IMR-90 (cell line): Measurements from ENCODE around the gene HMGXB3. TPM values are rescaled to one million over a fixed set of nuclear protein-coding genes. Genes with fewer than 3 reads are reported as not detected.
A peak's percentile ranks its signal among the peaks of the same experiment; 100 is the strongest.

Source experiments
- ATAC-seq: fragments of 200-7000 bp; cut with Tn5 transposase; 2 replicates; pipeline ENCODE4 v1.9.1; 2020; ENCODE audit warnings: low read depth, mild to moderate bottlenecking, moderate library complexity
- BruUV-seq: library from RNA; stranded (reverse); fragments of 400-500 nt; replicated peaks from 2 replicates; lab custom pipeline; 2021; lab: Mats Ljungman, UMichigan
- CTCF ChIA-PET: fragments of 300-600 bp; formaldehyde crosslinking; extraction: SDS; loops from one replicate; lab custom pipeline; 2021; ENCODE audit warnings: antibody characterized with exemption; lab: Yijun Ruan, JAX
- POLR2A ChIA-PET: fragments of 300-600 bp; sonication (Branson Sonifier 250); formaldehyde crosslinking; loops from one replicate; lab custom pipeline; 2022; ENCODE audit warnings: antibody characterized with exemption; ENCODE audit not compliant: unreplicated experiment; lab: Charles Lee
- DNase-seq: peaks from one replicate; pipeline ENCODE4 v3.0.0; 2013
- H2AFZ ChIP-seq: replicated peaks from 2 replicates; pipeline ENCODE3; 2013; ENCODE audit warnings: low read length, mild to moderate bottlenecking; ENCODE audit not compliant: poor library complexity
- H2AK5ac ChIP-seq: 2 replicates; pipeline ENCODE4 v1.6.1; 2013; ENCODE audit warnings: low read depth, low read length, inconsistent platforms
- H2AK9ac ChIP-seq: replicated peaks from 2 replicates; pipeline ENCODE3; 2013; ENCODE audit warnings: mild to moderate bottlenecking, low read depth, low read length, moderate library complexity; ENCODE audit not compliant: poor library complexity
- H2BK120ac ChIP-seq: 2 replicates; pipeline ENCODE4 v1.6.1; 2013; ENCODE audit warnings: low read depth, low read length, inconsistent platforms
- H2BK15ac ChIP-seq: 3 replicates; pipeline ENCODE4 v1.6.1; 2013; ENCODE audit warnings: low read depth, low read length, inconsistent platforms
- H2BK20ac ChIP-seq: 2 replicates; pipeline ENCODE4 v1.6.1; 2013; ENCODE audit warnings: low read depth, mild to moderate bottlenecking, inconsistent platforms, low read length, moderate library complexity
- H2BK5ac ChIP-seq: 2 replicates; pipeline ENCODE4 v1.6.1; 2013; ENCODE audit warnings: mild to moderate bottlenecking, low read depth, low read length, inconsistent platforms; ENCODE audit not compliant: poor library complexity, severe bottlenecking
- H3K14ac ChIP-seq: replicated peaks from 2 replicates; pipeline ENCODE4 v1.6.1; 2013; ENCODE audit warnings: low read depth, low read length, inconsistent platforms
- H3K18ac ChIP-seq: 2 replicates; pipeline ENCODE4 v1.6.1; 2013; ENCODE audit warnings: low read depth, low read length, control low read depth
- H3K23ac ChIP-seq: 2 replicates; pipeline ENCODE4 v1.6.1; 2013; ENCODE audit warnings: low read depth, low read length, inconsistent platforms
- H3K27ac ChIP-seq: 2 replicates; pipeline ENCODE4 v1.5.1; 2013; ENCODE audit warnings: mild to moderate bottlenecking, control low read depth, low read length; ENCODE audit not compliant: insufficient read depth
- H3K27me3 ChIP-seq: 2 replicates; pipeline ENCODE4 v1.6.1; 2013; ENCODE audit warnings: low read length; ENCODE audit not compliant: control insufficient read depth, insufficient read depth
- H3K36me3 ChIP-seq: 2 replicates; pipeline ENCODE4 v1.6.1; 2013; ENCODE audit warnings: low read length, mixed read lengths; ENCODE audit not compliant: control insufficient read depth, insufficient read depth
- H3K4ac ChIP-seq: 2 replicates; pipeline ENCODE4 v1.6.1; 2013; ENCODE audit warnings: low read depth, low read length, inconsistent platforms
- H3K4me1 ChIP-seq: 2 replicates; pipeline ENCODE4 v1.6.1; 2013; ENCODE audit warnings: low read length, mixed read lengths; ENCODE audit not compliant: control insufficient read depth, insufficient read depth
- H3K4me2 ChIP-seq: 2 replicates; pipeline ENCODE4 v1.6.1; 2013; ENCODE audit warnings: low read depth, mild to moderate bottlenecking, control low read depth, low read length, moderate library complexity
- H3K4me3 ChIP-seq: 2 replicates; pipeline ENCODE4 v1.5.1; 2013; ENCODE audit warnings: low read depth, mild to moderate bottlenecking, control low read depth, low read length, moderate library complexity; ENCODE audit not compliant: insufficient read depth
- H3K56ac ChIP-seq: 2 replicates; pipeline ENCODE4 v1.6.1; 2013; ENCODE audit warnings: low read length, inconsistent platforms; ENCODE audit not compliant: insufficient read depth; ENCODE audit errors: extremely low read depth
- H3K79me1 ChIP-seq, 2 experiments: 2 replicates each; pipeline ENCODE4 v1.6.1; 2013; ENCODE audit warnings: low read length in 2 of 2, inconsistent platforms in 1 of 2, low read depth in 1 of 2
- H3K9ac ChIP-seq: 2 replicates; pipeline ENCODE4 v1.6.1; 2013; ENCODE audit warnings: low read depth, low read length, control low read depth
- H3K9me1 ChIP-seq: 2 replicates; pipeline ENCODE4 v1.6.1; 2013; ENCODE audit warnings: low read length, inconsistent platforms; ENCODE audit not compliant: insufficient read depth
- H3K9me3 ChIP-seq: 2 replicates; pipeline ENCODE4 v1.6.1; 2013; ENCODE audit warnings: low read length; ENCODE audit not compliant: control insufficient read depth, insufficient read depth
- H4K20me1 ChIP-seq: 2 replicates; pipeline ENCODE4 v1.6.1; 2013; ENCODE audit warnings: low read length, inconsistent platforms; ENCODE audit not compliant: insufficient read depth
- H4K5ac ChIP-seq: 2 replicates; pipeline ENCODE4 v1.6.1; 2013; ENCODE audit warnings: mild to moderate bottlenecking, low read depth, low read length, control low read depth
- H4K8ac ChIP-seq, 2 experiments: 2 replicates each; pipeline ENCODE4 v1.6.1; 2013; ENCODE audit warnings: low read depth in 2 of 2, low read length in 2 of 2, control low read depth in 1 of 2, inconsistent platforms in 1 of 2
- H4K91ac ChIP-seq: 2 replicates; pipeline ENCODE4 v1.6.1; 2013; ENCODE audit warnings: low read depth, low read length, inconsistent platforms; ENCODE audit not compliant: insufficient read depth
- BHLHE40 ChIP-seq: fragments of 150-350 bp; IDR thresholded peaks from 2 replicates; pipeline ENCODE4 v1.6.1; 2016; ENCODE audit warnings: mild to moderate bottlenecking, low read depth, low read length
- CHD1 ChIP-seq: IDR thresholded peaks from 2 replicates; pipeline ENCODE4 v1.6.1; 2012; ENCODE audit warnings: low read depth, low read length, improper control_type of control experiment
- FOS ChIP-seq: fragments of 150-350 bp; IDR thresholded peaks from 2 replicates; pipeline ENCODE4 v1.6.1; 2016; ENCODE audit warnings: low read depth, low read length
- MAFK ChIP-seq: IDR thresholded peaks from 2 replicates; pipeline ENCODE4 v1.6.1; 2012; ENCODE audit warnings: low read depth, low read length, improper control_type of control experiment
- MAZ ChIP-seq: IDR thresholded peaks from 2 replicates; pipeline ENCODE4 v1.6.1; 2012; ENCODE audit warnings: low read depth, mild to moderate bottlenecking, low read length, improper control_type of control experiment, moderate library complexity, borderline replicate concordance
- POLR2A ChIP-seq: IDR thresholded peaks from 2 replicates; pipeline ENCODE4 v1.6.1; 2012; ENCODE audit warnings: mild to moderate bottlenecking, low read depth, low read length
- RAD21 ChIP-seq: IDR thresholded peaks from 2 replicates; pipeline ENCODE4 v1.6.1; 2012; ENCODE audit warnings: low read length, improper control_type of control experiment
- RCOR1 ChIP-seq: IDR thresholded peaks from 2 replicates; pipeline ENCODE4 v1.6.1; 2012; ENCODE audit warnings: mild to moderate bottlenecking, low read length, improper control_type of control experiment; ENCODE audit not compliant: insufficient replicate concordance
- SMC3 ChIP-seq: fragments of 150-350 bp; IDR thresholded peaks from 2 replicates; pipeline ENCODE4 v1.6.1; 2016; ENCODE audit warnings: low read depth, mild to moderate bottlenecking, antibody characterized with exemption, low read length, moderate library complexity
- WGBS, 2 experiments: methylation state at CpG; one replicate each; pipeline versions ENCODE4 v1.1.5 to v1.1.7; 2013; ENCODE audit warnings: missing lambda C conversion rate in 2 of 2; ENCODE audit not compliant: insufficient read length in 1 of 2; ENCODE audit errors: extremely low coverage in 2 of 2; 5-methylcytosine and 5-hydroxymethylcytosine counted together
- dilution Hi-C: fragments of 300-500 bp; cut with HindIII; formaldehyde crosslinking; loops from one replicate; pipeline ENCODE4 v1.14.3; 2018; ENCODE audit warnings: low sequenced_read_pairs; ENCODE audit not compliant: unreplicated experiment
- in situ Hi-C: fragments of 300-500 bp; cut with MboI; formaldehyde crosslinking; loops from 3 replicates; pipeline ENCODE4 v1.14.3; 2019; ENCODE audit warnings: low sequenced_read_pairs, inconsistent platforms, mixed read lengths
- intact Hi-C: fragments of 100-400 bp; cut with micrococcal nuclease; formaldehyde crosslinking; loops from 2 replicates; pipeline ENCODE4 v1.10.0; 2022
- polyA plus RNA-seq, 3 experiments: library from polyadenylated mRNA; depleted of rRNA; stranded (reverse); fragments of >200 nt; gene quantifications; 2 replicates each; pipeline ENCODE4 v1.2.3, GENCODE V29; 2012; ENCODE audit warnings: low replicate concordance in 1 of 3
- total RNA-seq: library from RNA; depleted of rRNA; stranded (reverse); fragments of >200 nt; gene quantifications from 2 replicates; pipeline ENCODE4 v1.2.3, GENCODE V29; 2012

Gene HMGXB3
- total and polyA plus RNA-seq, 2 of the 4 experiments (the other 2 are of a cell fraction), result 27.6 to 30.6 TPM

DNA sequence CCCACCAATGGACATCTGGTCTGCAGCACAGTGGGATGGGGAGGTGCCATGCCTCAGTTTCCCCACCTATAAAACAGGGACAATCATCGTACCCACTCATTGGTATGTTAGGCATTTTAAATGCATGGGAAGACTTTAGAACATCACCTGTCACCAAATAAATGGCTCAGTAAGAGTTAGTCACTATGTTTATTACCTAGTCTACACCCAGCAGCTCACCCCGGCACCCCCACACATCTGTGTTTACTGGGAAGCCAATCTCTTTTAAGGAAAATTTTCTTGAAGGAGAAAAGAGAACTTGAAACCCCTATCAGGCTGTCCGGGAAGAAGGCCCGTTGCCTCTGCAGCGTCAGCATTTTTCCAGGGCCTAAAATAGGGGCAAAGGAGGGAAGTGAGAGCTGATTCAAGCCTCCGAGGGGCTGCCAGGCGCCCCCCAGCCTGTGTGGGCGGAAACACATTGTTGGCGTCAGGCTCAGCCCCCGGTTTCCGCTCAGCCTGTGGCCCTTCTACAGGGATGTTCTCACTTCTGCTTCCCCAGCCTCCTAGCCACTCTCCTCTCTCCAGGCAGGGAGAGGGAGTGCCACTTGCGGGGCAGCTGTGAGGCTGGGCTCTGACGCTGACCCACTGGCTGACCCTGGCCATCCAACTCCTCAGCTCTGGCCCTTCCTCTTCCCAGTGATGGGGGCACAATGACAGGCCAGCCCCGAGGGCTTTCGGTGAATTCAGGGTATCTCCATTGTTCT lies 81.2 kb downstream of the HMGXB3 start:
- H2BK15ac ChIP-seq, result no peak overlapping the region
- H3K27me3 ChIP-seq, result peaks cover 27% of the 10 kb centered on the region
- peak overlapping the region; percentile 33 for H2AFZ ChIP-seq
- no peak overlapping the region for H2BK5ac ChIP-seq
- DNase-seq (peak; percentile 26), ATAC-seq (peak; percentile 79)
- no peak overlapping the region for H3K18ac ChIP-seq
- H4K20me1 ChIP-seq, result no peaks in the 10 kb centered on the region
- no peak overlapping the region for H3K56ac ChIP-seq
- ChIA-PET POLR2A (no interaction called here), CTCF (no interaction called here)
- intact Hi-C loops, result no loop called here
- no peak overlapping the region for H4K91ac ChIP-seq
- H2BK20ac ChIP-seq, result no peak overlapping the region
- H3K9me3 ChIP-seq, result no peaks in the 10 kb centered on the region
- H3K9me1 ChIP-seq, result peaks cover 3% of the 10 kb centered on the region; the same call in 1 of the 2 replicates
- no peak overlapping the region for H3K4me3 ChIP-seq
- H2AK5ac ChIP-seq, result no peak overlapping the region
- 0 out of 2 replicates have a peak overlapping the region, but pooled peaks have one; percentile 0 for H3K23ac ChIP-seq
- H3K9ac ChIP-seq, result no peak overlapping the region
- no peak overlapping the region for H4K8ac ChIP-seq
- H3K4me1 ChIP-seq, result peaks cover 4% of the 10 kb centered on the region; the same call in 1 of the 2 replicates
- H3K79me1 ChIP-seq, result no peaks in the 10 kb centered on the region
- in situ Hi-C loops, result no loop called here
- no peak overlapping the region; the same call in 1 of the 2 replicates for H3K4ac ChIP-seq
- dilution Hi-C loops, result no loop called here
- no peak overlapping the region for H2BK120ac ChIP-seq
- peak overlapping the region; percentile 2 for H2AK9ac ChIP-seq
- no peaks in the 10 kb centered on the region for H3K36me3 ChIP-seq
- 0 out of 2 replicates have a peak overlapping the region, but pooled peaks have one; percentile 45 for H3K14ac ChIP-seq
- TF ChIP-seq FOS (no peak), BHLHE40 (no peak), RAD21 (no peak), POLR2A (no peak), MAZ (no peak), SMC3 (no peak), RCOR1 (no peak), MAFK (peak; percentile 94), CHD1 (no peak)
- H4K5ac ChIP-seq, result no peak overlapping the region
- H3K4me2 ChIP-seq, result peak overlapping the region; percentile 48; the same call in 1 of the 2 replicates
- no TSS peak for BruUV-seq
- no peak overlapping the region for H3K27ac ChIP-seq
- WGBS, 2 experiments, result 15% methylated on average over 3 of the region's 15 CpGs; no CpG with 5 or more reads in 1 of the 2 experiments
